Panc1 (cell line): Measurements from ENCODE around the gene CNTF. TPM values are rescaled to one million over a fixed set of nuclear protein-coding genes. Genes with fewer than 3 reads are reported as not detected.

Experiments used
- ATAC-seq: fragments of 200-7000 bp; cut with Tn5 transposase; 2 replicates; pipeline ENCODE4 v1.9.1; 2020; ENCODE audit warnings: mild to moderate bottlenecking, moderate library complexity
- BruUV-seq: library from RNA; stranded (reverse); fragments of 400-500 nt; replicated peaks from 2 replicates; lab custom pipeline; 2021; lab: Mats Ljungman, UMichigan
- CTCF ChIA-PET: fragments of 300-600 bp; sonication (Branson Sonifier 250); formaldehyde crosslinking; loops from one replicate; lab custom pipeline; 2022; ENCODE audit warnings: antibody characterized with exemption; lab: Charles Lee
- POLR2A ChIA-PET: fragments of 300-600 bp; sonication (Branson Sonifier 250); formaldehyde crosslinking; loops from one replicate; lab custom pipeline; 2022; ENCODE audit warnings: antibody characterized with exemption; lab: Charles Lee
- DNase-seq: peaks from one replicate; pipeline ENCODE4 v3.0.0-alpha.2; 2010; ENCODE audit warnings: low read depth, low spot score
- H3K27ac ChIP-seq: 2 replicates; pipeline ENCODE4 v1.5.1; 2011; ENCODE audit warnings: mild to moderate bottlenecking, low read length, inconsistent platforms
- H3K27me3 ChIP-seq: fragments of 200-500 bp; sonication (Bioruptor generic); 2 replicates; pipeline ENCODE4 v1.6.0; 2014; ENCODE audit warnings: low read length, inconsistent platforms; ENCODE audit not compliant: control insufficient read depth, insufficient read depth
- H3K36me3 ChIP-seq: fragments of 200-500 bp; sonication (Bioruptor generic); 2 replicates; pipeline ENCODE4 v1.5.1; 2014; ENCODE audit warnings: inconsistent platforms, mild to moderate bottlenecking, low read length, moderate library complexity; ENCODE audit not compliant: control insufficient read depth, insufficient read depth
- H3K4me1 ChIP-seq: 2 replicates; pipeline ENCODE4 v1.5.1; 2011; ENCODE audit warnings: inconsistent platforms, mild to moderate bottlenecking, low read length, moderate library complexity; ENCODE audit not compliant: control insufficient read depth, insufficient read depth
- H3K4me3 ChIP-seq, 2 experiments: 2 replicates each; pipeline ENCODE4 v1.5.1; 2011 to 2012; ENCODE audit warnings: low read depth in 2 of 2, low read length in 2 of 2, mild to moderate bottlenecking in 2 of 2, inconsistent platforms in 1 of 2, moderate library complexity in 1 of 2
- H3K9me3 ChIP-seq: fragments of 200-500 bp; sonication (Bioruptor generic); 2 replicates; pipeline ENCODE4 v1.5.1; 2014; ENCODE audit warnings: low read depth, mild to moderate bottlenecking, inconsistent platforms, low read length, moderate library complexity; ENCODE audit not compliant: control insufficient read depth, insufficient read depth
- POLR2AphosphoS5 ChIP-seq: IDR thresholded peaks from 2 replicates; pipeline ENCODE4 v1.6.1; 2012; ENCODE audit warnings: mild to moderate bottlenecking, low read depth, low read length, moderate library complexity
- SIN3A ChIP-seq: IDR thresholded peaks from 2 replicates; pipeline ENCODE4 v1.6.1; 2012; ENCODE audit warnings: low read depth, mild to moderate bottlenecking, low read length, moderate library complexity, borderline replicate concordance; ENCODE audit not compliant: insufficient read depth
- TCF7L2 ChIP-seq: IDR thresholded peaks from 2 replicates; pipeline ENCODE4 v1.6.1; 2011; ENCODE audit warnings: mild to moderate bottlenecking, low read depth, low read length, inconsistent platforms
- in situ Hi-C: cut with HindIII; loops from 2 replicates; pipeline ENCODE4 v1.10.0; 2016; ENCODE audit warnings: low sequenced_read_pairs, low pct_unique_long_range_greater_than_20kb
- intact Hi-C: fragments of 100-400 bp; cut with micrococcal nuclease; formaldehyde crosslinking; loops from one replicate; pipeline ENCODE4 v1.10.0; 2022; ENCODE audit not compliant: unreplicated experiment
- total RNA-seq: library from RNA; stranded (reverse); gene quantifications from one replicate; pipeline ENCODE4 v1.2.1, GENCODE V29; 2021; ENCODE audit not compliant: unreplicated experiment
- TF ChIP-seq, protein P1 (sequence below): fragments of 450-650 bp; IDR thresholded peaks from 2 replicates; pipeline ENCODE4 v1.5.1; 2017; ENCODE audit warnings: mild to moderate bottlenecking
- TF ChIP-seq, protein P2 (sequence below), 2 experiments: IDR thresholded peaks; 2 replicates each; pipeline ENCODE4 v1.6.1; 2011 to 2012; ENCODE audit warnings: low read depth in 2 of 2, control low read depth in 1 of 2, low read length in 1 of 2, mild to moderate bottlenecking in 1 of 2, moderate library complexity in 1 of 2; ENCODE audit not compliant: insufficient read depth in 1 of 2

Gene CNTF
- total RNA-seq, 1 experiment from 2014 or later, result 3.0 TPM

DNA sequence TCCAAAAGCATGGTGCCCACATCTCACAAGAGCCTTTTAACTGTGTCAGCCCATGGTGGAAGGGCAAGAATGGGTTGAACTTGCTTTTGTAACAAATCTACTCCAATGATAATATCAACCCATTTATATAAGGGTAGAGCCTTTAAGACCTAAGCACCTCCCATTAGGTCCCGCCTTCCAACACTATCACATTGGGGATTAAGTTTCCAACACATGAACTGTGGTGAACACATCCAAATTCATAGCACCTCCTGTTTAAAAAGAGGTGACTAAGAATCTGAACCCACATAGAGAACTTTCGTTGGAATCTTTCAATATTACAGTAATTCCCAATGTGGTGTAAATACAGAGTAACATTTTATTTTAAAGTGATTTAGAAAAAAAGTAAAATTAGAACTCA, 9.2 kb upstream of the CNTF start:
- Histone ChIP-seq H3K9me3 (no peaks in the 10 kb centered on the region), H3K27ac (no peak overlapping the region), H3K4me3 (no peak overlapping the region), H3K4me1 (no peaks in the 10 kb centered on the region), H3K27me3 (no peaks in the 10 kb centered on the region), H3K36me3 (peaks cover 66% of the 10 kb centered on the region)
- in situ Hi-C loops (no loop called here), intact Hi-C loops (no loop called here)
- DNase-seq (no peak), ATAC-seq (no peak)
- BruUV-seq, result no TSS peak
- TF ChIP-seq TCF7L2 (no peak), POLR2AphosphoS5 (no peak), SIN3A (no peak)
- TF ChIP-seq, protein P1, sequence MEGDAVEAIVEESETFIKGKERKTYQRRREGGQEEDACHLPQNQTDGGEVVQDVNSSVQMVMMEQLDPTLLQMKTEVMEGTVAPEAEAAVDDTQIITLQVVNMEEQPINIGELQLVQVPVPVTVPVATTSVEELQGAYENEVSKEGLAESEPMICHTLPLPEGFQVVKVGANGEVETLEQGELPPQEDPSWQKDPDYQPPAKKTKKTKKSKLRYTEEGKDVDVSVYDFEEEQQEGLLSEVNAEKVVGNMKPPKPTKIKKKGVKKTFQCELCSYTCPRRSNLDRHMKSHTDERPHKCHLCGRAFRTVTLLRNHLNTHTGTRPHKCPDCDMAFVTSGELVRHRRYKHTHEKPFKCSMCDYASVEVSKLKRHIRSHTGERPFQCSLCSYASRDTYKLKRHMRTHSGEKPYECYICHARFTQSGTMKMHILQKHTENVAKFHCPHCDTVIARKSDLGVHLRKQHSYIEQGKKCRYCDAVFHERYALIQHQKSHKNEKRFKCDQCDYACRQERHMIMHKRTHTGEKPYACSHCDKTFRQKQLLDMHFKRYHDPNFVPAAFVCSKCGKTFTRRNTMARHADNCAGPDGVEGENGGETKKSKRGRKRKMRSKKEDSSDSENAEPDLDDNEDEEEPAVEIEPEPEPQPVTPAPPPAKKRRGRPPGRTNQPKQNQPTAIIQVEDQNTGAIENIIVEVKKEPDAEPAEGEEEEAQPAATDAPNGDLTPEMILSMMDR, result no peak
- TF ChIP-seq, protein P2, sequence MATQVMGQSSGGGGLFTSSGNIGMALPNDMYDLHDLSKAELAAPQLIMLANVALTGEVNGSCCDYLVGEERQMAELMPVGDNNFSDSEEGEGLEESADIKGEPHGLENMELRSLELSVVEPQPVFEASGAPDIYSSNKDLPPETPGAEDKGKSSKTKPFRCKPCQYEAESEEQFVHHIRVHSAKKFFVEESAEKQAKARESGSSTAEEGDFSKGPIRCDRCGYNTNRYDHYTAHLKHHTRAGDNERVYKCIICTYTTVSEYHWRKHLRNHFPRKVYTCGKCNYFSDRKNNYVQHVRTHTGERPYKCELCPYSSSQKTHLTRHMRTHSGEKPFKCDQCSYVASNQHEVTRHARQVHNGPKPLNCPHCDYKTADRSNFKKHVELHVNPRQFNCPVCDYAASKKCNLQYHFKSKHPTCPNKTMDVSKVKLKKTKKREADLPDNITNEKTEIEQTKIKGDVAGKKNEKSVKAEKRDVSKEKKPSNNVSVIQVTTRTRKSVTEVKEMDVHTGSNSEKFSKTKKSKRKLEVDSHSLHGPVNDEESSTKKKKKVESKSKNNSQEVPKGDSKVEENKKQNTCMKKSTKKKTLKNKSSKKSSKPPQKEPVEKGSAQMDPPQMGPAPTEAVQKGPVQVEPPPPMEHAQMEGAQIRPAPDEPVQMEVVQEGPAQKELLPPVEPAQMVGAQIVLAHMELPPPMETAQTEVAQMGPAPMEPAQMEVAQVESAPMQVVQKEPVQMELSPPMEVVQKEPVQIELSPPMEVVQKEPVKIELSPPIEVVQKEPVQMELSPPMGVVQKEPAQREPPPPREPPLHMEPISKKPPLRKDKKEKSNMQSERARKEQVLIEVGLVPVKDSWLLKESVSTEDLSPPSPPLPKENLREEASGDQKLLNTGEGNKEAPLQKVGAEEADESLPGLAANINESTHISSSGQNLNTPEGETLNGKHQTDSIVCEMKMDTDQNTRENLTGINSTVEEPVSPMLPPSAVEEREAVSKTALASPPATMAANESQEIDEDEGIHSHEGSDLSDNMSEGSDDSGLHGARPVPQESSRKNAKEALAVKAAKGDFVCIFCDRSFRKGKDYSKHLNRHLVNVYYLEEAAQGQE (IDR thresholded peaks at IDR 0.05; ENCODE audit: insufficient read depth in 1 of 2, low read depth in 2 of 2, low read length in 1 of 2), result no peak
- POLR2A ChIA-PET, result no interaction called here
- CTCF ChIA-PET, result no interaction called here

DNA sequence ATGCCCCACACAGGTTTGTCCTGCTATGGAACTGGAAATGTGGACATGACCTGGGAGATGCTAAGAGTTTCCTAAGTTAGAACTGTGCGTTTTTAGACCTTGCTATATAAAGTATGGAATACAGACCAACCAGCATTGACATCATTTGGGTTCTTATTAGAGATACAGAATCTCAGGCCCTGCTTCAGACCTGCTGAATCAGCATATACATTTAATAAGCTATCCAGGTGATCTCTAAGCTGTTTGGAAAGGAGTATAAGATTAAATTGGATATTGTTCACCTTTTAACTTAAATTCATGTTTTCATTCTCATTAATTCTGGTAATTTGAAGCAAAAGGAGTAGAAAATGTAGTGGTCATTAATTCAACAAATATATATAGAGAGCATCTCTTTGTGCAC, 6.9 kb upstream of the CNTF start:
- intact Hi-C loops (no loop called here), in situ Hi-C loops (no loop called here)
- TF ChIP-seq, protein P2 (IDR thresholded peaks at IDR 0.05; ENCODE audit: insufficient read depth in 1 of 2, low read depth in 2 of 2, low read length in 1 of 2), result no peak
- TF ChIP-seq TCF7L2 (no peak), SIN3A (no peak), POLR2AphosphoS5 (no peak)
- TF ChIP-seq, protein P1, result no peak
- no peak overlapping the region for H3K27ac ChIP-seq
- no TSS peak for BruUV-seq
- ChIA-PET CTCF (no interaction called here), POLR2A (no interaction called here)
- no peaks in the 10 kb centered on the region for H3K27me3 ChIP-seq
- no peak for DNase-seq
- H3K9me3 ChIP-seq, result no peaks in the 10 kb centered on the region
- H3K4me1 ChIP-seq, result no peaks in the 10 kb centered on the region
- H3K36me3 ChIP-seq, result peaks cover 81% of the 10 kb centered on the region
- no peak for ATAC-seq
- H3K4me3 ChIP-seq, result no peak overlapping the region
